Measurements from ENCODE around the gene GLDN. TPM values are rescaled to one million over a fixed set of nuclear protein-coding genes. Genes with fewer than 3 reads are reported as not detected.

The GLDN gene
- total RNA-seq, 1 experiment from 2014 or later, result 1.3 TPM

GRCh38 chr15:51348688-51349087, 7.2 kb downstream of the GLDN start:
- Histone ChIP-seq H2BK15ac (ENCODE audit: low read depth, low read length) (no peak overlapping the region), H4K91ac (ENCODE audit: insufficient read length, low read depth, low read length) (no peak overlapping the region), H4K8ac (replicated peaks; ENCODE audit: insufficient read length, low read depth, low read length) (no peak overlapping the region), H3K4me1 (ENCODE audit: insufficient read depth, low read length) (no peaks in the 10 kb centered on the region), H3K18ac (ENCODE audit: insufficient read length, low read depth, low read length) (no peak overlapping the region), H3K9me3 (ENCODE audit: control insufficient read depth, low read depth, low read length) (no peaks in the 10 kb centered on the region), H2BK5ac (ENCODE audit: insufficient read length, low read length) (no peak overlapping the region), H2AFZ (ENCODE audit: low read length) (no peak overlapping the region), H4K20me1 (ENCODE audit: control insufficient read depth, insufficient read depth, insufficient read length) (no peaks in the 10 kb centered on the region), H3K56ac (ENCODE audit: insufficient read length, low read depth, low read length) (no peak overlapping the region), H3K23me2 (ENCODE audit: insufficient read length, low read depth, low read length, poor library complexity, severe bottlenecking) (no peaks in the 10 kb centered on the region), H3T11ph (ENCODE audit: low read length) (no peak overlapping the region), H3K23ac (ENCODE audit: insufficient read length, low read depth, low read length) (no peak overlapping the region), H2AK5ac (ENCODE audit: insufficient read length, low read length) (no peak overlapping the region), H3K4ac (ENCODE audit: low read depth, low read length) (no peak overlapping the region), H3K27me3 (ENCODE audit: insufficient read depth, low read length) (no peaks in the 10 kb centered on the region), H4K5ac (ENCODE audit: insufficient read length, low read depth, low read length) (no peak overlapping the region), H3K9ac (ENCODE audit: extremely low read depth, insufficient read length, low read length) (no peak overlapping the region), H2BK12ac (ENCODE audit: insufficient read length, low read depth, low read length) (no peak overlapping the region), H2BK20ac (ENCODE audit: low read depth, low read length, poor library complexity, severe bottlenecking) (no peak overlapping the region), H3K27ac (ENCODE audit: insufficient read length, low read depth, low read length) (no peak overlapping the region), H3K14ac (ENCODE audit: insufficient read depth, low read length) (no peak overlapping the region), H3K4me2 (ENCODE audit: insufficient read depth, insufficient read length, low read length) (no peak overlapping the region), H2BK120ac (ENCODE audit: low read depth, low read length, poor library complexity, severe bottlenecking) (no peak overlapping the region), H3K79me1 (ENCODE audit: insufficient read depth, low read depth, low read length, poor library complexity, severe bottlenecking) (no peaks in the 10 kb centered on the region), H3K79me2 (ENCODE audit: insufficient read depth, low read length) (no peaks in the 10 kb centered on the region)
- H3K27ac Mint-ChIP-seq, result no peak overlapping the region
- no peaks in the 10 kb centered on the region for H3K9me3 Mint-ChIP-seq
- peaks cover 27% of the 10 kb centered on the region for H3K27me3 Mint-ChIP-seq (ENCODE audit: low read depth)
- no peak overlapping the region for H3K4me3 Mint-ChIP-seq
- DNase-seq, result no peak
- no peaks in the 10 kb centered on the region for H3K36me3 Mint-ChIP-seq (ENCODE audit: insufficient read depth in 1 of 3, low read depth in 3 of 3)
- H3K4me1 Mint-ChIP-seq, result no peaks in the 10 kb centered on the region
- WGBS (ENCODE audit: extremely low coverage, insufficient read length, low lambda C conversion rate), result no CpG with 5 or more reads among the region's 5 CpGs
- TF ChIP-seq CTCF (conservative IDR thresholded peaks at IDR 0.05), result no peak
